HUES6 (cell line): ENCODE results near the gene MYL10.

Experiments
- H3K27ac ChIP-seq: 2 replicates; pipeline ENCODE4 v1.7.0; 2013; ENCODE audit warnings: low read depth, mild to moderate bottlenecking, low read length, inconsistent platforms
- H3K27me3 ChIP-seq: 2 replicates; pipeline ENCODE4 v1.6.1; 2013; ENCODE audit warnings: low read length; ENCODE audit not compliant: control insufficient read depth, insufficient read depth
- H3K36me3 ChIP-seq: 2 replicates; pipeline ENCODE4 v1.6.1; 2013; ENCODE audit warnings: low read length; ENCODE audit not compliant: control insufficient read depth, insufficient read depth
- H3K4me1 ChIP-seq: 2 replicates; pipeline ENCODE4 v1.6.1; 2013; ENCODE audit warnings: low read length; ENCODE audit not compliant: control insufficient read depth, insufficient read depth
- H3K4me3 ChIP-seq: 2 replicates; pipeline ENCODE4 v1.5.1; 2013; ENCODE audit warnings: low read depth, low read length
- H3K9ac ChIP-seq: one replicate; pipeline ENCODE4 v1.6.1; 2013; ENCODE audit warnings: mild to moderate bottlenecking, low read length
- H3K9me3 ChIP-seq: 2 replicates; pipeline ENCODE4 v1.6.1; 2013; ENCODE audit warnings: low read depth, low read length; ENCODE audit not compliant: control insufficient read depth, insufficient read depth

MYL10 gene

GRCh38 chr7:101586078-101586905 lies 42.8 kb downstream of the MYL10 start:
- no peak overlapping the region for H3K27ac ChIP-seq
- H3K4me1 ChIP-seq: no peaks in the 10 kb centered on the region; the same call in 1 of the 2 replicates
- H3K9me3 ChIP-seq: peaks cover 6% of the 10 kb centered on the region; the same call in 1 of the 2 replicates
- no peak overlapping the region for H3K9ac ChIP-seq
- H3K27me3 ChIP-seq: no peaks in the 10 kb centered on the region
- no peak overlapping the region for H3K4me3 ChIP-seq
- no peaks in the 10 kb centered on the region for H3K36me3 ChIP-seq

- Histone ChIP-seq H3K9ac (no peak overlapping the region), H3K4me1 (no peaks in the 10 kb centered on the region; the same call in 1 of the 2 replicates), H3K9me3 (peaks cover 16% of the 10 kb centered on the region), H3K4me3 (no peak overlapping the region), H3K36me3 (no peaks in the 10 kb centered on the region), H3K27me3 (no peaks in the 10 kb centered on the region), H3K27ac (no peak overlapping the region)
Measured at GRCh38 chr7:101582971-101583370, 46.1 kb downstream of the MYL10 start.

- Histone ChIP-seq H3K4me3 (no peak overlapping the region), H3K9ac (no peak overlapping the region), H3K27me3 (no peaks in the 10 kb centered on the region), H3K36me3 (no peaks in the 10 kb centered on the region), H3K4me1 (no peaks in the 10 kb centered on the region; the same call in 1 of the 2 replicates), H3K27ac (no peak overlapping the region), H3K9me3 (peaks cover 22% of the 10 kb centered on the region)
Measured at GRCh38 chr7:101581891-101582290, 47.2 kb downstream of the MYL10 start.

GRCh38 chr7:101580596-101580995 lies 48.5 kb downstream of the MYL10 start:
- no peak overlapping the region for H3K27ac ChIP-seq
- peaks cover 28% of the 10 kb centered on the region for H3K9me3 ChIP-seq
- H3K36me3 ChIP-seq: no peaks in the 10 kb centered on the region
- no peak overlapping the region for H3K4me3 ChIP-seq
- peaks cover 4% of the 10 kb centered on the region; the same call in 1 of the 2 replicates for H3K4me1 ChIP-seq
- H3K27me3 ChIP-seq: no peaks in the 10 kb centered on the region
- H3K9ac ChIP-seq: no peak overlapping the region

- H3K4me3 ChIP-seq: no peak overlapping the region
- H3K4me1 ChIP-seq: peaks cover 11% of the 10 kb centered on the region; the same call in 1 of the 2 replicates
- no peak overlapping the region for H3K9ac ChIP-seq
- H3K9me3 ChIP-seq: peaks cover 34% of the 10 kb centered on the region
- no peaks in the 10 kb centered on the region for H3K27me3 ChIP-seq
- H3K36me3 ChIP-seq: no peaks in the 10 kb centered on the region
- H3K27ac ChIP-seq: no peak overlapping the region
Measured at GRCh38 chr7:101578552-101578951, 50.5 kb downstream of the MYL10 start.

GRCh38 chr7:101576998-101577397 lies 52.1 kb downstream of the MYL10 start:
- Histone ChIP-seq H3K4me3 (no peak overlapping the region), H3K9me3 (peaks cover 36% of the 10 kb centered on the region), H3K36me3 (no peaks in the 10 kb centered on the region), H3K27me3 (no peaks in the 10 kb centered on the region), H3K27ac (no peak overlapping the region), H3K4me1 (peaks cover 11% of the 10 kb centered on the region; the same call in 1 of the 2 replicates), H3K9ac (no peak overlapping the region)

DNA sequence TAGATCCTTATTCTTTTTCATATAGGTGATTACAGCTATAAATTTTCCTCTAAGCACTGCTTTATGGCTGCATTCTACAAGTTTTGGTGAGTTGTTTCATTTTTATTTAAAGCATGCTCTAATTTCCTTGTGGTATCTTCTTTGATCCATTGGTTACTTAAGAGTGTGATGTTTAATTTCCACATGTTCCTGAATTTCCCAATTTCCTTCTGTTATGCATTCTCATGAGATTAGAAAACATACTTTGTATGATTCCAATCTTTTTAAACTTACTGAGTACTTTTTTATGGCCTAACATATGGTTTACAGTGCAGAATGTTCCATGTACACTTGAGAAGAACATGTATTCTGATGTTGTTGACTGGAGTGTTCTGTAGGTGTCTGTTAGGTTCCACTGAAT lies 53.4 kb downstream of the MYL10 start:
- Histone ChIP-seq H3K9me3 (peaks cover 36% of the 10 kb centered on the region), H3K27me3 (no peaks in the 10 kb centered on the region), H3K9ac (no peak overlapping the region), H3K4me1 (peaks cover 11% of the 10 kb centered on the region; the same call in 1 of the 2 replicates), H3K4me3 (no peak overlapping the region), H3K27ac (peak overlapping the region; percentile 24; the same call in 1 of the 2 replicates), H3K36me3 (no peaks in the 10 kb centered on the region)

GRCh38 chr7:101575168-101575567 lies 53.9 kb downstream of the MYL10 start:
- Histone ChIP-seq H3K4me3 (no peak overlapping the region), H3K4me1 (peaks cover 11% of the 10 kb centered on the region; the same call in 1 of the 2 replicates), H3K27ac (peak overlapping the region; percentile 49; the same call in 1 of the 2 replicates)

DNA sequence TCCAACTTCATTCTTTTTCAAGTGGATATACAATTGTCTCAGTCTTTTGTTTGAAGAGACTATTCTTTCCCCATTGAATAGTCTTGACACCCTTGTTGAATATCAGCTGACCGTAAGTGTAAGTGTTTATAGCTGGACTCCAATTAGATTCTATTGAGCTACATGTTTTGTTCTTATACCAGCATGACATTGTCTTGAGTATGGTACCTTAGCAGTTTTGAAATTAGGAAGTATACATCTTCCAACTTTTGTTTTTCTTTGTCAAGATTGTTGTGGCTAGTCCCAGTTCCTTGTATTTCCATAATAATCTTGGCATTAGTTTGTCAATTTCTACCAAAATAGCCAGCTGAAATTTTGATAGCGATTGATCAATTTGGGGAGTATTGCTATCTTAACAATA lies 56.9 kb downstream of the MYL10 start:
- Histone ChIP-seq H3K4me3 (no peak overlapping the region), H3K9me3 (peaks cover 27% of the 10 kb centered on the region), H3K9ac (no peak overlapping the region), H3K4me1 (peaks cover 11% of the 10 kb centered on the region; the same call in 1 of the 2 replicates), H3K36me3 (no peaks in the 10 kb centered on the region), H3K27ac (no peak overlapping the region), H3K27me3 (no peaks in the 10 kb centered on the region)

More at GRCh38 chr7:101575168-101575567, 53.9 kb downstream of the MYL10 start:
- H3K9me3 ChIP-seq: peaks cover 34% of the 10 kb centered on the region
- H3K9ac ChIP-seq: no peak overlapping the region
- H3K27me3 ChIP-seq: no peaks in the 10 kb centered on the region
- H3K36me3 ChIP-seq: no peaks in the 10 kb centered on the region

- H3K9me3 ChIP-seq: peaks cover 7% of the 10 kb centered on the region
- no peaks in the 10 kb centered on the region for H3K27me3 ChIP-seq
- peaks cover 16% of the 10 kb centered on the region for H3K4me1 ChIP-seq
- H3K4me3 ChIP-seq: no peak overlapping the region
- H3K9ac ChIP-seq: no peak overlapping the region
- no peak overlapping the region for H3K27ac ChIP-seq
- H3K36me3 ChIP-seq: no peaks in the 10 kb centered on the region
Measured at GRCh38 chr7:101567230-101567629, 61.9 kb downstream of the MYL10 start.

DNA sequence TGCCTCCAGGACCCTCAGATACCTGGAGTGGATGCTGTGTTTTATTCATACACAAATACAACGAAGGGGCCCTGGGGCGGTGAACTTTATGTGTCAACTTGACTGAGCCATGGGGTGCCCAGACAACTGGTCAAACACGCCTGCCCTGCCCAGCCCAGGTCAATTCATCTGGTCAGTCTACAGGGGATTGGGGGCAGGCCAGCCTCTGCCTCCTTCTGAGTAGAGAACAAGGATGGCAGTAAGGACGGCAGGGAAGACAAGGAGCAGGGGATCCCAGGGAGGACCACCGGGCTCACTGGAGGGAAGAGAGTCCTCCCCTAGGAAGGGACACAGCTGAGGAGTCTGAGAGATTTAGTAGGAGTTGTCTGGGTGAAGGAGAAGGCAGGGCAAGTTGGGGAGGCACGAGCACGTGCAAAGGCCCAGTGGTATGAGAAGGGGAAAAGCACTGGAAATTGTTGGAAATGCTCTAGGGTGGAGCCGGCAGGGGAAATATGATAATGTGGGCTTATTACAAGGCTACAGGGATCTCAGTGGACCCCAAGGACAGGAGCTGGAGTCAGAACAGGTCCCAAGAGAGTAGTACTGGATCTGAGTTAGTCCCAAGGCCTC lies 63.4 kb downstream of the MYL10 start:
- Histone ChIP-seq H3K9me3 (peaks cover 7% of the 10 kb centered on the region), H3K27me3 (no peaks in the 10 kb centered on the region), H3K4me3 (no peak overlapping the region), H3K27ac (no peak overlapping the region), H3K4me1 (peaks cover 16% of the 10 kb centered on the region), H3K9ac (no peak overlapping the region), H3K36me3 (no peaks in the 10 kb centered on the region)
